ENCODE measurements around the gene ANKRD12. TPM values are rescaled to one million over a fixed set of nuclear protein-coding genes. Genes with fewer than 3 reads are reported as not detected.
"Not testable (repeated sequence)": the region's sequence is repeated elsewhere in the genome, so short reads cannot be mapped to it uniquely, and the experiment has no call there.

ANKRD12 gene
- total RNA-seq, 2 experiments from 2014 or later: 37.5 to 40.0 TPM

GRCh38 chr18:9249254-9249653 lies 112.7 kb downstream of the ANKRD12 start:
- intact Hi-C loops (cut with micrococcal nuclease): no loop called here
- CTCF ChIA-PET: no interaction called here
- H3K36me3 Mint-ChIP-seq (ENCODE audit: low read depth): peaks cover 27% of the 10 kb centered on the region
- H3K27me3 Mint-ChIP-seq (ENCODE audit: low read depth): no peaks in the 10 kb centered on the region
- H3K4me1 Mint-ChIP-seq (ENCODE audit: low read depth): no peaks in the 10 kb centered on the region
- DNase-seq: no peak
- no peak overlapping the region for H3K4me3 Mint-ChIP-seq
- H3K27ac Mint-ChIP-seq: no peak overlapping the region
- no peaks in the 10 kb centered on the region for H3K9me3 Mint-ChIP-seq

DNA sequence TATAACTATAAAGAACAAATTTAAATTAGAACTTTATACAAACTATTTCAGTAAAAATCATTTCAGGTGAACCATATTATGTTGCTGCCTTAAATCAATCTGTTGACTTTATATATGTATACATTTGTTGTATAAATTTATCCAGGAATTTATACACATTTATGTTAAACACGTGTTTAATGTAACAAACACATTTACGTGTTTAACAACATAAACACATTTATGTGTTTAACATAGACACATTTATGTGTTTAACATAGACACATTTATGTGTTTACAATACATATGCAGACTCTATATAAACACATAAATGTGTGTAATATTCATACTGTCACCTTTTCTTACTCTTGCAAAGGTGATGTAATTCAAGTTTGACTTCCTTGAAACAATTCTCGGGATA lies 122.6 kb downstream of the ANKRD12 start:
- intact Hi-C loops (cut with micrococcal nuclease): loop anchor here (5.0 kb wide), 1 partner anchor 187 kb away; no protein-coding TSS in a partner anchor
- peaks cover 5% of the 10 kb centered on the region for H3K4me1 Mint-ChIP-seq (ENCODE audit: low read depth)
- peaks cover 15% of the 10 kb centered on the region for H3K9me3 Mint-ChIP-seq
- H3K27me3 Mint-ChIP-seq (ENCODE audit: low read depth): no peaks in the 10 kb centered on the region
- no peak for DNase-seq
- H3K36me3 Mint-ChIP-seq (ENCODE audit: low read depth): peaks cover 51% of the 10 kb centered on the region
- no peak overlapping the region for H3K27ac Mint-ChIP-seq
- CTCF ChIA-PET: no interaction called here
- no peak overlapping the region for H3K4me3 Mint-ChIP-seq

- Mint-ChIP-seq H3K4me3 (no peak overlapping the region), H3K27me3 (ENCODE audit: low read depth) (no peaks in the 10 kb centered on the region), H3K9me3 (peaks cover 8% of the 10 kb centered on the region), H3K4me1 (ENCODE audit: low read depth) (peaks cover 2% of the 10 kb centered on the region), H3K27ac (no peak overlapping the region), H3K36me3 (ENCODE audit: low read depth) (peaks cover 45% of the 10 kb centered on the region)
- intact Hi-C loops (cut with micrococcal nuclease): no loop called here
- DNase-seq: no peak
- CTCF ChIA-PET: interaction anchor here (0.6 kb wide), 1 partner anchor 239 kb away, joined by 4 read pairs; no protein-coding TSS in a partner anchor
These were observed 124.1 kb downstream of the ANKRD12 start for GRCh38 chr18:9260388-9261380.

DNA sequence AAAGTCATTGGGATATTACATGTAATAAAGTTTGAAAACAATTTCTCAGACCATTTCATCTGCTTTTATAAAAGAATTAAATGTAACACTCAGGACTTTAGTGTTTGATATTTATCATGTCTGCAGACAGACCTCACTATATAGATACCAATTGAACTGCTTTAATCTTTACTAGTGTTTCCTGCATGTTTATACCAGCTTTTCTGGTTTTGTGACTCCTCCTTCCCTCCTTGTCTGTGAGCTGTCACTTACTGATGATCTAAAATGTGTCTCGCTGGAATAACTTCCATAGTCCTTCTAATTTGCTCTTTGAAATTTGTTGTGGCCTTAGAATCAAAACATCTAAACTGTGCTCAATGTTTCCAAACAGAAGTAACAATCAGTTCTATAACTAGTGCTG lies 126.7 kb downstream of the ANKRD12 start:
- H3K36me3 Mint-ChIP-seq (ENCODE audit: low read depth): peaks cover 43% of the 10 kb centered on the region
- no peak overlapping the region for H3K4me3 Mint-ChIP-seq
- intact Hi-C loops (cut with micrococcal nuclease): no loop called here
- DNase-seq: no peak
- H3K4me1 Mint-ChIP-seq (ENCODE audit: low read depth): peaks cover 5% of the 10 kb centered on the region
- no peak overlapping the region for H3K27ac Mint-ChIP-seq
- H3K9me3 Mint-ChIP-seq: peaks cover 4% of the 10 kb centered on the region
- CTCF ChIA-PET: no interaction called here
- H3K27me3 Mint-ChIP-seq (ENCODE audit: low read depth): no peaks in the 10 kb centered on the region

- intact Hi-C loops (cut with micrococcal nuclease); DNase-seq; H3K27me3 Mint-ChIP-seq (ENCODE audit: low read depth); H3K27ac Mint-ChIP-seq; H3K9me3 Mint-ChIP-seq; H3K4me1 Mint-ChIP-seq (ENCODE audit: low read depth); H3K4me3 Mint-ChIP-seq; CTCF ChIA-PET: not testable (repeated sequence)
- peaks cover 42% of the 10 kb centered on the region for H3K36me3 Mint-ChIP-seq (ENCODE audit: low read depth)
These were observed 128.2 kb downstream of the ANKRD12 start for GRCh38 chr18:9264797-9265196.

DNA sequence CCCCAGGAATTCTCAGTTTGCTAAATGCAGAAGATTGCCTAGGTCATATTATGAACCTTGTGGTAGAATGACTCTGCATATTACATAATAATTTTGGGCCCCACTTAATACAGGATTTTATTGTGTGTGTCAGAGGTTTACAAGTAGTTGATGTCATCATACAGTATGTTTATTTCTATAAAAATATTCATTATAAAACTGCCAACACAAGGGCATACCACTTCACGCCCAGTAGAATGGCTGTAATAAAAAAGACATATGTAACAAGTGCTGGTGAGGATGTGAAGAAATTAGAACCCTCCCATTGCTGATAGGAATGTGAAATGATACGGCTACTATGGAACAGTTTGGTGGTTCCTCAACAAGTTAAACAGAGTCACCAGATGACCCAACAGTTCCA lies 136.6 kb downstream of the ANKRD12 start:
- H3K36me3 Mint-ChIP-seq (ENCODE audit: low read depth): peaks cover 41% of the 10 kb centered on the region
- no peaks in the 10 kb centered on the region for H3K4me1 Mint-ChIP-seq (ENCODE audit: low read depth)
- no peak overlapping the region for H3K27ac Mint-ChIP-seq
- H3K4me3 Mint-ChIP-seq: no peak overlapping the region
- intact Hi-C loops (cut with micrococcal nuclease): no loop called here
- no peaks in the 10 kb centered on the region for H3K27me3 Mint-ChIP-seq (ENCODE audit: low read depth)
- peaks cover 1% of the 10 kb centered on the region for H3K9me3 Mint-ChIP-seq
- CTCF ChIA-PET: no interaction called here
- DNase-seq: no peak

GRCh38 chr18:9275890-9276289 lies 139.3 kb downstream of the ANKRD12 start:
- CTCF ChIA-PET: no interaction called here
- Mint-ChIP-seq H3K36me3 (ENCODE audit: low read depth) (peaks cover 44% of the 10 kb centered on the region), H3K4me1 (ENCODE audit: low read depth) (no peaks in the 10 kb centered on the region), H3K4me3 (no peak overlapping the region), H3K27me3 (ENCODE audit: low read depth) (no peaks in the 10 kb centered on the region), H3K27ac (no peak overlapping the region), H3K9me3 (no peaks in the 10 kb centered on the region)
- intact Hi-C loops (cut with micrococcal nuclease): loop anchor here (1.0 kb wide), 1 partner anchor 240 kb away; no protein-coding TSS in a partner anchor
- no peak for DNase-seq

- H3K27ac Mint-ChIP-seq: no peak overlapping the region
- H3K9me3 Mint-ChIP-seq: no peaks in the 10 kb centered on the region
- no peak for DNase-seq
- no peaks in the 10 kb centered on the region for H3K27me3 Mint-ChIP-seq (ENCODE audit: low read depth)
- H3K4me1 Mint-ChIP-seq (ENCODE audit: low read depth): no peaks in the 10 kb centered on the region
- intact Hi-C loops (cut with micrococcal nuclease): no loop called here
- H3K4me3 Mint-ChIP-seq: no peak overlapping the region
- H3K36me3 Mint-ChIP-seq (ENCODE audit: low read depth): peaks cover 39% of the 10 kb centered on the region
- CTCF ChIA-PET: no interaction called here
These were observed 141.4 kb downstream of the ANKRD12 start for GRCh38 chr18:9278028-9278427.

- Mint-ChIP-seq H3K4me1 (ENCODE audit: low read depth) (no peaks in the 10 kb centered on the region), H3K27me3 (ENCODE audit: low read depth) (no peaks in the 10 kb centered on the region), H3K27ac (no peak overlapping the region), H3K4me3 (no peak overlapping the region), H3K9me3 (peaks cover 3% of the 10 kb centered on the region), H3K36me3 (ENCODE audit: low read depth) (peaks cover 36% of the 10 kb centered on the region)
- no peak for DNase-seq
- intact Hi-C loops (cut with micrococcal nuclease): no loop called here
- CTCF ChIA-PET: no interaction called here
These were observed 144.3 kb downstream of the ANKRD12 start for GRCh38 chr18:9280849-9281248.

GRCh38 chr18:9281780-9282179 lies 145.2 kb downstream of the ANKRD12 start:
- intact Hi-C loops (cut with micrococcal nuclease): no loop called here
- CTCF ChIA-PET: no interaction called here
- Mint-ChIP-seq H3K36me3 (ENCODE audit: low read depth) (peaks cover 34% of the 10 kb centered on the region), H3K27me3 (ENCODE audit: low read depth) (no peaks in the 10 kb centered on the region), H3K4me1 (ENCODE audit: low read depth) (no peaks in the 10 kb centered on the region), H3K4me3 (no peak overlapping the region), H3K9me3 (peaks cover 4% of the 10 kb centered on the region), H3K27ac (no peak overlapping the region)
- DNase-seq: no peak

DNA sequence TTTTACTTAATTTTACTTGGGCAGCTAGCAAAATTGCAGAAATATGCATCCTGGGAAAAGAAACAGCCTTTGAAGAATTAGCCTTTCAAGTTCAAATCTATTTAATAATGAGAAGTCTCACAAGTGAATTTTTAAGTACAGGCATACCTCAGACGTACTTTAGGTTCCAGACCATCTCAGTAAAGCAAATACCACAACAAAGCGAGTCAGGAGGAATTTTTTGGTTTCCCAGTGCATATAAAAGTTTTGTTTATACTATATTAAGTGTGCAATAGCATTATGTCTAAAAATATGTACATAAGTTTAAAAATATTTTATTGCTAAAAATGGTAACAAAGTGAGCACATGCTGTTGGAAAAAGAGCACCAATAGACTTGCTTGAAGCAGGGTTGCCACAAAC lies 147.2 kb downstream of the ANKRD12 start:
- Mint-ChIP-seq H3K27ac (no peak overlapping the region), H3K4me1 (ENCODE audit: low read depth) (no peaks in the 10 kb centered on the region), H3K36me3 (ENCODE audit: low read depth) (peaks cover 22% of the 10 kb centered on the region), H3K4me3 (no peak overlapping the region), H3K27me3 (ENCODE audit: low read depth) (no peaks in the 10 kb centered on the region), H3K9me3 (peaks cover 7% of the 10 kb centered on the region)
- intact Hi-C loops (cut with micrococcal nuclease): no loop called here
- no peak for DNase-seq
- CTCF ChIA-PET: no interaction called here

- Mint-ChIP-seq H3K27ac (no peak overlapping the region), H3K4me1 (ENCODE audit: low read depth) (no peaks in the 10 kb centered on the region), H3K36me3 (ENCODE audit: low read depth) (peaks cover 16% of the 10 kb centered on the region), H3K27me3 (ENCODE audit: low read depth) (no peaks in the 10 kb centered on the region), H3K4me3 (no peak overlapping the region), H3K9me3 (peaks cover 9% of the 10 kb centered on the region)
- CTCF ChIA-PET: no interaction called here
- DNase-seq: no peak
- intact Hi-C loops (cut with micrococcal nuclease): no loop called here
These were observed 149.0 kb downstream of the ANKRD12 start for GRCh38 chr18:9285604-9286003.

DNA sequence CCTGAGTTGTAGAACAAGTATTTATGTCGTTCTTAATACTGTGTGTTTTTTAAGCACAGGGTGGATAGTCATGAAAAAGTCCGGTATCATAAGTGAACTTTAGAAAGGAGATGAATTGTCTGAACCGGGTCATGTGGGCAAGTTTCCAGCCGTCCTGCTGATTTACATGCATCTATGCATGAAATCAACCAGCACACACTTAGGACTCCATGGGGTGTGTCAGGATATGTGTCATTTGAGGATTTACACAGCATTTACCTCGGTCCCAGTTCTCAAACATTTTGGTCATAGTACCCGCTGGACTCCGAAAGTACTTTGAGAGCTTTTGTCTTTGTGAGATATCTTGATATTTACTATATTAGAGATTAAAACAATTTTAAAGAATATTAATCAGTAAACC lies 150.5 kb downstream of the ANKRD12 start:
- Mint-ChIP-seq H3K36me3 (ENCODE audit: low read depth) (peaks cover 11% of the 10 kb centered on the region), H3K9me3 (peaks cover 14% of the 10 kb centered on the region), H3K27ac (no peak overlapping the region), H3K4me1 (ENCODE audit: low read depth) (no peaks in the 10 kb centered on the region), H3K27me3 (ENCODE audit: low read depth) (no peaks in the 10 kb centered on the region), H3K4me3 (no peak overlapping the region)
- CTCF ChIA-PET: no interaction called here
- intact Hi-C loops (cut with micrococcal nuclease): no loop called here
- DNase-seq: no peak
